Lung (tissue), 12 donors: ENCODE data around the gene PPP6C. TPM values are rescaled to one million over a fixed set of nuclear protein-coding genes. Genes with fewer than 3 reads are reported as not detected.

Experiments used
- ATAC-seq: fragments of 200-7000 bp; cut with Tn5 transposase; one replicate; pipeline ENCODE4 v1.9.1; 2020; ENCODE audit warnings: moderate number of reproducible peaks; ENCODE audit not compliant: insufficient read depth, low FRiP score
- DNase-seq, 3 donors: peaks; one replicate each; pipeline ENCODE4 v3.0.0-alpha.2; 2013 to 2017
- H3K27ac ChIP-seq, 2 donors: one replicate each; pipeline ENCODE4 v1.5.1; 2013; ENCODE audit warnings: mild to moderate bottlenecking in 2 of 2, moderate library complexity in 2 of 2, control low read depth in 1 of 2, inconsistent platforms in 1 of 2, low read depth in 1 of 2, low read length in 1 of 2
- H3K27me3 ChIP-seq, 3 donors: one replicate each; pipeline ENCODE4 v1.5.1; 2013; ENCODE audit warnings: low read length in 2 of 3; ENCODE audit not compliant: control insufficient read depth in 3 of 3, insufficient read depth in 3 of 3
- H3K36me3 ChIP-seq, 4 donors: one replicate each; pipeline ENCODE4 v1.5.1; 2013; ENCODE audit warnings: low read length in 4 of 4, mild to moderate bottlenecking in 1 of 4, moderate library complexity in 1 of 4; ENCODE audit not compliant: control insufficient read depth in 4 of 4, insufficient read depth in 4 of 4
- H3K4me1 ChIP-seq, 5 donors: one replicate each; pipeline ENCODE4 v1.5.1; 2013; ENCODE audit warnings: low read length in 5 of 5, mild to moderate bottlenecking in 2 of 5, moderate library complexity in 1 of 5; ENCODE audit not compliant: control insufficient read depth in 5 of 5, insufficient read depth in 5 of 5
- H3K4me3 ChIP-seq: one replicate; pipeline ENCODE4 v1.5.1; 2013; ENCODE audit warnings: mild to moderate bottlenecking, control low read depth, moderate library complexity
- H3K9ac ChIP-seq, 2 donors: one replicate each; pipeline ENCODE4 v1.5.1; 2013; ENCODE audit warnings: low read length in 2 of 2, control low read depth in 1 of 2; ENCODE audit not compliant: insufficient read depth in 1 of 2
- H3K9me3 ChIP-seq, 4 donors: one replicate each; pipeline ENCODE4 v1.5.1; 2013; ENCODE audit warnings: low read length in 3 of 4, mild to moderate bottlenecking in 1 of 4, moderate library complexity in 1 of 4; ENCODE audit not compliant: control insufficient read depth in 4 of 4, insufficient read depth in 3 of 4
- WGBS, 2 donors: extraction: QIAGEN DNeasy Blood & Tissue Kit; methylation state at CpG; one replicate each; pipeline ENCODE4 v1.1.7; 2013; 5-methylcytosine and 5-hydroxymethylcytosine counted together
- polyA plus RNA-seq, 2 donors: library from polyadenylated mRNA; stranded (reverse); fragments of 200-250 nt; gene quantifications; one replicate each; pipeline ENCODE4 v1.2.1, GENCODE V29; 2013
- total RNA-seq, 2 donors: library from RNA; depleted of rRNA in 1 of 2; stranded (reverse); fragments of >200 nt in 1 of 2; gene quantifications; one replicate each; pipeline ENCODE4 v1.2.1, GENCODE V29; 2014 to 2021
- TF ChIP-seq, protein P1 (sequence below): IDR thresholded peaks from 2 replicates; pipeline ENCODE4 v1.5.1; 2012; ENCODE audit warnings: mild to moderate bottlenecking; ENCODE audit errors: control extremely low read depth, extremely low read depth
- donor health status: control.
- donor health status: control.
- donor health status: Bipolar disorder and iron deficiency.
- donor health status: healthy.
- donor health status: DM: yes; HTN: yes; CAD: no.

PPP6C gene
- total and polyA plus RNA-seq, 4 donors = 20.8 to 37.0 (median 25.4) TPM

DNA sequence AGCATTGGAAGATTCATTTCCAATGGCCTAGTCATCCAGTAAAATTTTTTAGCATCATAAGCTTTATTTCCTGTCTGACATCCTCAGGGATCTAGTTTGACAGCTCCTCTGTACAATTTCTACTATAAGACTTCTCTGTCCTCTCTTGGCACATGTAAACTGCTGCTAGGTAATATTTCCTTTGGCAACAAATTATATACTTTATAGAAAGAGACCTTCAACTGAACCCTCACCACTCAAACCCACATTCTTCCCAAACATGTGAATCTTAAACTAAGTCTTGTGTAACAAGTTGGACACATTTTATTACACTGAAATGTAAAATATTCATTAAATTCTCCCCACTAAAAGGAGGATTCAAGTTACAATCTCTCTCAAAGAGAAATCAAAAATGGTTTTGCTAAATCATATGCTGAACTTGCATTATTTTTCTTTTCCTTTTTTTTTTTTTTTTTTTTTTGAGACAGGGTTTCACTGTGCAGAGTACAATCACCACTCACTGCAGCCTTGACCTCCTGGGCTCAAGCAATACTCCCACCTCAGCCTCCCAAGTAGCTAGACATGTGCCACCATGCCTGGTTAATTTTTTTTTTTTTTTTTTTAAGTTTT lies 83.2 kb downstream of the PPP6C start:
- no peak for DNase-seq
- Histone ChIP-seq H3K36me3 (peaks cover 0 to 2% (median 0%) of the 10 kb centered on the region in 4 donors), H3K4me3 (no peak overlapping the region), H3K9me3 (no peaks in the 10 kb centered on the region), H3K27ac (no peak overlapping the region), H3K9ac (no peak overlapping the region), H3K4me1 (no peaks in the 10 kb centered on the region), H3K27me3 (no peaks in the 10 kb centered on the region)
- TF ChIP-seq, protein P1, sequence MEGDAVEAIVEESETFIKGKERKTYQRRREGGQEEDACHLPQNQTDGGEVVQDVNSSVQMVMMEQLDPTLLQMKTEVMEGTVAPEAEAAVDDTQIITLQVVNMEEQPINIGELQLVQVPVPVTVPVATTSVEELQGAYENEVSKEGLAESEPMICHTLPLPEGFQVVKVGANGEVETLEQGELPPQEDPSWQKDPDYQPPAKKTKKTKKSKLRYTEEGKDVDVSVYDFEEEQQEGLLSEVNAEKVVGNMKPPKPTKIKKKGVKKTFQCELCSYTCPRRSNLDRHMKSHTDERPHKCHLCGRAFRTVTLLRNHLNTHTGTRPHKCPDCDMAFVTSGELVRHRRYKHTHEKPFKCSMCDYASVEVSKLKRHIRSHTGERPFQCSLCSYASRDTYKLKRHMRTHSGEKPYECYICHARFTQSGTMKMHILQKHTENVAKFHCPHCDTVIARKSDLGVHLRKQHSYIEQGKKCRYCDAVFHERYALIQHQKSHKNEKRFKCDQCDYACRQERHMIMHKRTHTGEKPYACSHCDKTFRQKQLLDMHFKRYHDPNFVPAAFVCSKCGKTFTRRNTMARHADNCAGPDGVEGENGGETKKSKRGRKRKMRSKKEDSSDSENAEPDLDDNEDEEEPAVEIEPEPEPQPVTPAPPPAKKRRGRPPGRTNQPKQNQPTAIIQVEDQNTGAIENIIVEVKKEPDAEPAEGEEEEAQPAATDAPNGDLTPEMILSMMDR = no peak
- no peak for ATAC-seq

DNA sequence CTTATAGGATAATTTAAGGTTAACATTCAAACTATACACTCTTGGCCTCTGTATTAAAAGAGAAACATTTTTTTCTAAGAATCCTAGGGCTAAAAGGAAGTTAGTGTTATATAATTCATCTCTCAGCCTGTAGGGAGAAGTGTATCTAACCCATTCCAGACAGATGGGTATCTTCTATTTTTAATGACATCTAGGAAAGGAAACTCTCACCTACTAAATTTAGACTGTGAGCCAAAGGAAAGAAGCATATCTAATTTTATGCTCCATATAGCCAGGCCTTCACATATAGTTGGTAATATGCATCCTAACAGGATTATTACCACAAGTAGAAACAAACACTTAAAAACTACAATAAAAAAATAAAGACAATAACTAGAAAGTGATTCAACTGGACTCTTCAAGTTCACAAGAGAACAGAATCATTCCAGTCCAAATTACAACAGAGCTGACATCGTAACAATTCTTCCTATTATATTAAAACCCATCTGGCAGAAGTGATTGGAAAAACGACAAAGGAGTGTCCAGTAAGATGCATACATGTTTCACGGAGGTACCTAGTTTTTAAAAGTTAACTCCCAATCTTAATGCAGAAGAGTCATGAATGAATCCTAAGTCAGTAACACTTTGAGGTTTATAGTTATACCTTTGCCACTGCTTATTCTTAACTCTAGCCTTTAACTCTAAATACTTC lies 85.7 kb downstream of the PPP6C start:
- Histone ChIP-seq H3K36me3 (no peaks in the 10 kb centered on the region), H3K9me3 (no peaks in the 10 kb centered on the region), H3K4me1 (no peaks in the 10 kb centered on the region), H3K4me3 (no peak overlapping the region), H3K9ac (no peak overlapping the region), H3K27me3 (no peaks in the 10 kb centered on the region), H3K27ac (no peak overlapping the region)
- TF ChIP-seq, protein P1 = no peak
- WGBS, 2 donors = 85 to 88% methylated on average over 3 of the region's 3 CpGs
- DNase-seq (no peak), ATAC-seq (no peak)

DNA sequence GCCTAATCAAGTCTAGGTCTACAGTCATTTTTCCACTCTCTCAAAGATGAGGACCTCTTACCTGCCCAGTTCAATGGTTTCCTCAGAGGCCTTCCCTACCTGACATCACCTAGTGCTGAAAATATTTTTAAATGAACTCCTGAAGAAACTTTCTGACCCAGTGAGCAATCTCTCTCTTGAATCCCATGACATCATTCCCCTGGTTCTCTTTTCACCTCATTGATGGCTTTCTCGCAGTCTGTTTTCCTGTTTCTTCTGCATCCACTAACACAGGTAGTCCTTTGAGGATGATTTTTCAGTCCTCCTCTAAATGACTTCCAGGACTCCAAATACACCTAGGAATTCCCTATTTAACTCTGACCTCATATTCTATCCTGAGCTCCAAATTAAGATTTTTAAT lies 86.6 kb downstream of the PPP6C start:
- ATAC-seq (no peak), DNase-seq (no peak)
- Histone ChIP-seq H3K9me3 (no peaks in the 10 kb centered on the region), H3K27me3 (no peaks in the 10 kb centered on the region), H3K4me1 (peaks cover 0 to 2% (median 0%) of the 10 kb centered on the region in 5 donors), H3K4me3 (no peak overlapping the region), H3K9ac (no peak overlapping the region), H3K36me3 (no peaks in the 10 kb centered on the region), H3K27ac (no peak overlapping the region)
- 96 to 97% methylated on average over 1 of the region's 1 CpG for WGBS, 2 donors
- TF ChIP-seq, protein P1 = no peak
